Mesodermal cell (in vitro differentiated cells): ENCODE data around the gene CYRIA.

Experiments
- H3K27ac ChIP-seq: 2 replicates; pipeline ENCODE4 v1.7.0; 2013; ENCODE audit warnings: mild to moderate bottlenecking, low read depth, low read length, moderate library complexity; ENCODE audit not compliant: severe bottlenecking
- H3K36me3 ChIP-seq: 2 replicates; pipeline ENCODE4 v1.7.1; 2013; ENCODE audit warnings: mild to moderate bottlenecking, low read length, moderate library complexity; ENCODE audit not compliant: control insufficient read depth, insufficient read depth
- H3K4me1 ChIP-seq: one replicate; pipeline ENCODE4 v1.7.1; 2013; ENCODE audit warnings: mild to moderate bottlenecking, low read length; ENCODE audit not compliant: insufficient read depth, control insufficient read depth, poor library complexity, severe bottlenecking
- H3K4me3 ChIP-seq: 2 replicates; pipeline ENCODE4 v1.7.0; 2013; ENCODE audit warnings: low read length, control low read depth, mild to moderate bottlenecking; ENCODE audit not compliant: insufficient read depth, poor library complexity, severe bottlenecking; ENCODE audit errors: extremely low read depth
- H3K9me3 ChIP-seq: 2 replicates; pipeline ENCODE4 v1.7.1; 2013; ENCODE audit warnings: mild to moderate bottlenecking, low read length, moderate library complexity; ENCODE audit not compliant: control insufficient read depth
- WGBS, 2 experiments: methylation state at CpG; one replicate each; pipeline ENCODE4 v1.1.5; 2013; ENCODE audit warnings: missing lambda C conversion rate in 2 of 2; ENCODE audit not compliant: insufficient coverage in 2 of 2; 5-methylcytosine and 5-hydroxymethylcytosine counted together

The CYRIA gene

GRCh38 chr2:16621316-16621715, 44.3 kb downstream of the CYRIA start:
- Histone ChIP-seq H3K4me3 (no peak overlapping the region), H3K9me3 (no peaks in the 10 kb centered on the region), H3K36me3 (peaks cover 7% of the 10 kb centered on the region), H3K27ac (no peak overlapping the region), H3K4me1 (peaks cover 30% of the 10 kb centered on the region)
- 84 to 92% methylated on average over 3 of the region's 4 CpGs for WGBS, 2 experiments

- no peak overlapping the region for H3K4me3 ChIP-seq
- H3K27ac ChIP-seq = no peak overlapping the region
- 100% methylated on average over 1 of the region's 2 CpGs for WGBS, 2 experiments
- H3K4me1 ChIP-seq = peaks cover 23% of the 10 kb centered on the region
- H3K9me3 ChIP-seq = no peaks in the 10 kb centered on the region
- H3K36me3 ChIP-seq = peaks cover 7% of the 10 kb centered on the region
These were observed 45.0 kb downstream of the CYRIA start for GRCh38 chr2:16620590-16620989.

GRCh38 chr2:16619576-16620245, 45.9 kb downstream of the CYRIA start:
- Histone ChIP-seq H3K9me3 (no peaks in the 10 kb centered on the region), H3K4me3 (no peak overlapping the region), H3K27ac (no peak overlapping the region), H3K4me1 (peaks cover 16% of the 10 kb centered on the region), H3K36me3 (peaks cover 7% of the 10 kb centered on the region)
- 86 to 100% methylated on average over 3 to 4 of the region's 5 CpGs for WGBS, 2 experiments

- Histone ChIP-seq H3K36me3 (peaks cover 7% of the 10 kb centered on the region), H3K9me3 (no peaks in the 10 kb centered on the region), H3K4me1 (peaks cover 12% of the 10 kb centered on the region), H3K4me3 (no peak overlapping the region), H3K27ac (no peak overlapping the region)
- WGBS, 2 experiments = 67 to 74% methylated on average over 4 to 6 of the region's 8 CpGs
These were observed 48.1 kb downstream of the CYRIA start for GRCh38 chr2:16617282-16618266.
